Measurements from ENCODE around the gene TCOF1.

GRCh38 chr5:150410524-150411244 is 53.2 kb downstream of the TCOF1 start:
- TF ChIP-seq CTCF (IDR thresholded peaks at IDR 0.05), result no peak
- no peak for TF ChIP-seq POLR2A (IDR thresholded peaks at IDR 0.05)
